ENCODE results near the gene CDK9. TPM values are rescaled to one million over a fixed set of nuclear protein-coding genes. Genes with fewer than 3 reads are reported as not detected.
A peak's percentile ranks its signal among the peaks of the same experiment; 100 is the strongest.

CDK9 gene
- total and polyA plus RNA-seq, 2 of the 4 experiments (the other 2 are of a cell fraction) = 30.3 to 49.9 TPM

- dilution Hi-C loops (cut with HindIII; ENCODE audit: low sequenced_read_pairs, unreplicated experiment) = no loop called here
- H3K56ac ChIP-seq (ENCODE audit: extremely low read depth, insufficient read depth, low read length) = no peak overlapping the region
- no peak overlapping the region for H4K8ac ChIP-seq (ENCODE audit: low read depth in 2 of 2, low read length in 2 of 2)
- WGBS, 2 experiments (ENCODE audit: extremely low coverage in 2 of 2, insufficient read length in 1 of 2) = 69% methylated on average over 7 of the region's 17 CpGs; no CpG with 5 or more reads in 1 of the 2 experiments
- H2BK120ac ChIP-seq (ENCODE audit: low read depth, low read length) = no peak overlapping the region
- H3K79me1 ChIP-seq (ENCODE audit: low read depth in 1 of 2, low read length in 2 of 2) = no peaks in the 10 kb centered on the region
- no peak overlapping the region for H3K4me3 ChIP-seq (ENCODE audit: insufficient read depth, low read depth, low read length)
- H2AK5ac ChIP-seq (ENCODE audit: low read depth, low read length) = no peak overlapping the region
- H3K4me2 ChIP-seq (ENCODE audit: low read depth, low read length) = no peak overlapping the region
- peaks cover 11% of the 10 kb centered on the region for H3K27me3 ChIP-seq (ENCODE audit: control insufficient read depth, insufficient read depth, low read length)
- no peaks in the 10 kb centered on the region for H3K9me1 ChIP-seq (ENCODE audit: insufficient read depth, low read length)
- BruUV-seq (replicated peaks) = no TSS peak
- H2AFZ ChIP-seq (replicated peaks; ENCODE audit: low read length, poor library complexity) = no peak overlapping the region
- no peaks in the 10 kb centered on the region for H4K20me1 ChIP-seq (ENCODE audit: insufficient read depth, low read length)
- TF ChIP-seq MXI1 (IDR thresholded peaks at IDR 0.05; ENCODE audit: borderline replicate concordance, low read depth, low read length) = no peak
- TF ChIP-seq CEBPB (IDR thresholded peaks at IDR 0.05; ENCODE audit: low read depth, low read length) = peak; percentile 23; the same call in 1 of the 2 replicates
- TF ChIP-seq FOS (IDR thresholded peaks at IDR 0.05; ENCODE audit: low read depth, low read length) = no peak
- H4K91ac ChIP-seq (ENCODE audit: insufficient read depth, low read depth, low read length) = no peak overlapping the region
- H2BK5ac ChIP-seq (ENCODE audit: low read depth, low read length, poor library complexity, severe bottlenecking) = no peak overlapping the region
- H3K4me1 ChIP-seq (ENCODE audit: control insufficient read depth, insufficient read depth, low read length) = no peaks in the 10 kb centered on the region
- no peak overlapping the region for H3K27ac ChIP-seq (ENCODE audit: insufficient read depth, low read length)
- no peak overlapping the region for H4K5ac ChIP-seq (ENCODE audit: low read depth, low read length)
- POLR2A ChIA-PET (ENCODE audit: unreplicated experiment) = no interaction called here
- H3K18ac ChIP-seq (ENCODE audit: low read depth, low read length) = no peak overlapping the region
- no peak overlapping the region for H3K4ac ChIP-seq (ENCODE audit: low read depth, low read length)
- H3K9ac ChIP-seq (ENCODE audit: low read depth, low read length) = no peak overlapping the region
- no peaks in the 10 kb centered on the region for H3K36me3 ChIP-seq (ENCODE audit: control insufficient read depth, insufficient read depth, low read length)
- H3K14ac ChIP-seq (replicated peaks; ENCODE audit: low read depth, low read length) = no peak overlapping the region
- H2BK15ac ChIP-seq (ENCODE audit: low read depth, low read length) = no peak overlapping the region
- H3K9me3 ChIP-seq (ENCODE audit: control insufficient read depth, insufficient read depth, low read length) = no peaks in the 10 kb centered on the region
- no peak for ATAC-seq (ENCODE audit: low read depth)
- CTCF ChIA-PET = no interaction called here
- no peak for DNase-seq
- H3K23ac ChIP-seq (ENCODE audit: low read depth, low read length) = no peak overlapping the region
- in situ Hi-C loops (cut with MboI; ENCODE audit: low sequenced_read_pairs) = no loop called here
- intact Hi-C loops (cut with micrococcal nuclease) = no loop called here
- no peak overlapping the region for H2AK9ac ChIP-seq (replicated peaks; ENCODE audit: low read depth, low read length, poor library complexity)
- H2BK20ac ChIP-seq (ENCODE audit: low read depth, low read length) = no peak overlapping the region
Observed at GRCh38 chr9:127779136-127779981, 6.5 kb upstream of the CDK9 start.
